ENCODE measurements around the gene PCIF1.

PCIF1 gene

DNA sequence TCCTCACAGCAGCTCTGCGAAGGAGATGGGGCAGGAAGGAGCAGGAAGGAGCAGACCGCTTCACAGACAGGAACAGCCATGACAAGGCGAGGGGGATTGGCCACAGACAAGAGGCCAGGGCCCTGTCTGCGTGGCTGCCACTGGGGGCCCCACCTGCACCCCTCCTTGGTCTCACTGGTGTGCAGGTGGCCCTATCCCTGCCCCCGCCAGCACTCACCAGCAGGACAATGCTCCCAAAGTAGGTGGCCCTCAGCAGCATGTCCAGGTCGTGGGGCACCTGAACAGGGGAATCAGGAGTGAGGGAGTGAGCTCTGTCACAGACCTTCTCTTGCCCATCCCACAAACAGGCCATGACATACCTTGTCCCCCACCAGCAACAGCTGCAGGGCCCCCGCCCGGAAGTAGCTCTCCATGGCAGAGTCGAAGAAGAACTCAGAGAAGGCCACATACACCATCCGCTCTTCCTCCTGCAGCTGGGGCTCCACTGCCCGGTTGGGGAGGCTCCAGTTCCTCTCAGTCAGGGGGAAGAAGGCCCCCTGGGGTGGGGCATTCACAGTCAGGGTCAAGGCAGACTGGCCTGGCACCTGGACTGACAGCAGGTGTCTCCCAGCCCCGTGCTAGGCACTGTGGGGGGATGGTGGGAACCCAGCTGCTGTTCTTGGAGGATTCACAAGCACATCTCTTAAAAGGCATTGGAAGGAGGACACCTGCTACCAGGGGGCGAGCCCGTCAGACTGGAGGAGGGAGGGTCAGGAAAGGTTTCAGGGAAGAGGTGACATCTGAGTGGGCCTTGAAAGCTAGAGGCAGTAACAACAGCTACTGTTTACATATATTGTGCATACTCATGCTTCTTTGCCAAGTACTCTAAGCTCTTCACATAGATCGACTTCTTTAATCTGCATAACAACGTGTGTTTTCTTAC is 29.6 kb upstream of the PCIF1 start:
- FAIRE-seq, result no peak

DNA sequence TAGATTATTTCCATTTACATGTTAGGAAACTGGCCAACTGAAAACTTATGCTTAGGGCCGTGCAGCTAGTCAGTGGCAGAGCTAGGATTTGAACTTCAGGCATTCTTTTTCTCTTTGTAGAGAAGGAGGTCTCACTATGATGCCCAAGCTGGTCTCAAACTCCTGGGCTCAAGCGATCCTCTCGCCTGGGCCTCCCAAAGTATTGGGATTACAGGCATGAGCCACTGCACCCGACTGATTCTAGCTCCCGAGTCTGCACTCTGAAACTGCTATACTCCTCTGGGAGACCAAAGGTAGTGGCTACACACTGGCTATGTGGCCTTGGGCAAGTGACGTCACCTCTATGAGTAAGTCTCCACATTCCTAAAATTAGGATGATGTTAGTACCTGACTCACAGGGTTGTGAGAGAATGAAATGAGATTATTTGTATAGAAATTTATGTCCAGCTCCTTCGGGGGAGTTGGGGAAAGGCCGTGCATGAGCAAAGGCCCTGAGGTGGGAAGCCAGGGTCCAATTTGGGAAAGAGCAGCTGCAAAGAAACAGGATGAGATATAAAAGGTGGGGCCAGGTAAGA is 28.9 kb upstream of the PCIF1 start:
- no peak for FAIRE-seq

DNA sequence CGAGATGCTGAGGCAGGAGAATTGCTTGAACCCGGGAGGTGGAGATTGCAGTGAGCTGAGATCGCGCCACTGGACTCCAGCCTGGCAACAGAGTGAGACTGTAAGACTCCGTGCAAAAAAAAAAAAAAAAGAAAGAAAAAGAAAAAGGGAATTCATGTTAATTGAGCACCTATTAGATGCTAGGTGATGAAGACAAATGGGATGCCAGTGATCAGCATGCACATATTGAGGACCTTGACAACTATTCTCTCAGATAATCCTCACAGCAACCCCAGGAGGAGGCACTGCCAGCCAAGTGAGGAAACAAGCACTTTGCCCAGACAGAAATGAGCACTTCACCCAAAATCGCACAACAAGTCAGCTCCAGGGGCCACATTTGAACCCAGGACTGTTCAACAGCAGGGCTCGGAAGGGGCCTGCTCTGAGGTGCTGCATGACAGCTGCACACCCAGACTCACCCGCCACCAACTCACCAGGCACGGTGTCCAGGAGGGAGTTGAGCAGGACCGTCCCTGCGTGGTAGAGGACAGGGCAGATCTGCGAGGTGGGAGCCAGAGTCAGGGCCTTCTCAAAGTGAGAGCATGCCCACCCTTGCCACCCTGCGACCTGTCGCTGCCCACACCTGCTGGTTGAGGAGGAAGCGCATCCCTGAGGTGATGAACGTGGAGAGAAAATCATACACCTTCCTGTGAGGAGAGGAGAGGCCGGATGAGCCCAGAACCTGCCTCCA is 27.1 kb upstream of the PCIF1 start:
- no peak for FAIRE-seq

DNA sequence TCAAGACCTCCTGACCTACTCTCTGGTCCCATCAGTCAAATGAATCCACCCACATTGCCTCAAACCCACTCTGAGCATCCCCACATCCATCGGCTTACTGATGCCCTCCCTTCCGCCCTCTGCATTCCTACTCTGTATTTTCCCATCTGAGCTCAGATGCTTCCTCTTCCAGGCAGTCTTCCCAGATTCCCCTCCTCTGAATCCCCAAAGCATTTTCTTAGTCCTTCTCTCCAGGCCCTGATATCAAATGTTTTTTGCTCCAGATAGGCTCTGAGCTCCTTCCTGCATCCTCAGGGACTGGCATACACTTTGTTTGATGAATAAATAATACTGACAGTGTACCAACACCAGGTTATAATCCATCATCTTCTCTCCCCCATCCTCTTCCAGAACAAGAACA is 26.4 kb upstream of the PCIF1 start:
- no peak for FAIRE-seq

DNA sequence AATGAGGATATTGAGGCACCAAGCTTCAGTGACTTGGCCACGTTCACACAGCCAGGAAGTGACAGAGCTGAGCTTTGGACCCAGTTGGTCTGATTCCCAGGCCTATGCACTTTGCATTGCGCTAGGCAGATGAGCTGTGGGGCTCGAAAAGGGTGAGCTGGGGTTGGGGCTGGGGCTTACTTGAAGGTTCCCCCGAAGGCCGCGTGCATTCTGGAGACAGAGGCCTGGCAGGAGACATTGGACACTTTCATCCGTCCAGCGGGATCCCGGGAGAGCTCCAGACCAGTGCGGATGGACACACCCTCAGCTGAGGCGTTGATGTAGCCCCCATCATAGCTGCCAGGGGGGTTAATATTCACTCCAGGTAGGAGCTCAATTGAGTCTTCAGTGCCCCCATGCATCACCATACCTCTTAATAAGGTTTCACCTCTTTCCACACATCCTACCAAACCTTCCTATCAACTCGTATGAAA is 25.1 kb upstream of the PCIF1 start:
- no peak for FAIRE-seq

DNA sequence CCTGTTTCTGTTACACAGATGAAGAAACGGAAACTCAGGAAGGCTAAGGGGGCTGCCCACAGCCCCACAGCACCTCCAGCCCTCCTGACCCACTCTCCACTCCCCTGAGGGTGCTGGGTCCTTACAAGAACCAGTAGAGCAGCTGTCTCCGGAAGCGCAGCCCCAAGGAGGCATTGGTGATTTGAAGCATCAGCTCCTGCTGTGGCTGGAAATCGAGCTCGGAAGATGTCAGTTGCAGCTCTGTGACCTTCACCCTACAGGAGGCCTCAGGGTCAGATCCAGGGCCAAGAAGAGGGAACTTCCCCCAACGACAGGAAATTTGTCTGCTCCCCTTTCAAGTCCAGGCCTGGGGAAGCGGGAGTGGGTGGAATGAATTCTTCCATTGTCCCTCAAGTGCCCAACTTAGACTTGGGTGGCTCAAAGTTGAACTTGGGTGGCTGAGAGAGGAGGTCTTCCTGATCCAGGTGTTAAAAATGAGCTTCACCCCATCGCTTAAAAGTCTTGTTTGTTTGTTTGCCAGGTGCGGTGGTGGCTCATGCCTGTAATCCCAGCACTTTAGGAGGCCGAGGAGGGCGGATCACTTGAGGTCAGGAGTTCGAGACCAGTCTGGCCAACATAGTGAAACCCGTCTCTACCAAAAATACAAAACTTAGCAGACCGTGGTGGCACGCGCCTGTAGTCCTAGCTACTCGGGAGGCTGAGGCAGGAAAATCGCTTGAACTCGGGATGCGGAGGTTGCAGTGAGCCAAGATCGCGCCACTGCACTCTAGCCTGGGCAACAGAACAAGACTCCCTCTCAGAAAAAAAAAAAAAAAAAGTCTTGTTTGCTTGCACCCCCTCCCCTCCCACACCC is 24.4 kb upstream of the PCIF1 start:
- FAIRE-seq, result no peak

DNA sequence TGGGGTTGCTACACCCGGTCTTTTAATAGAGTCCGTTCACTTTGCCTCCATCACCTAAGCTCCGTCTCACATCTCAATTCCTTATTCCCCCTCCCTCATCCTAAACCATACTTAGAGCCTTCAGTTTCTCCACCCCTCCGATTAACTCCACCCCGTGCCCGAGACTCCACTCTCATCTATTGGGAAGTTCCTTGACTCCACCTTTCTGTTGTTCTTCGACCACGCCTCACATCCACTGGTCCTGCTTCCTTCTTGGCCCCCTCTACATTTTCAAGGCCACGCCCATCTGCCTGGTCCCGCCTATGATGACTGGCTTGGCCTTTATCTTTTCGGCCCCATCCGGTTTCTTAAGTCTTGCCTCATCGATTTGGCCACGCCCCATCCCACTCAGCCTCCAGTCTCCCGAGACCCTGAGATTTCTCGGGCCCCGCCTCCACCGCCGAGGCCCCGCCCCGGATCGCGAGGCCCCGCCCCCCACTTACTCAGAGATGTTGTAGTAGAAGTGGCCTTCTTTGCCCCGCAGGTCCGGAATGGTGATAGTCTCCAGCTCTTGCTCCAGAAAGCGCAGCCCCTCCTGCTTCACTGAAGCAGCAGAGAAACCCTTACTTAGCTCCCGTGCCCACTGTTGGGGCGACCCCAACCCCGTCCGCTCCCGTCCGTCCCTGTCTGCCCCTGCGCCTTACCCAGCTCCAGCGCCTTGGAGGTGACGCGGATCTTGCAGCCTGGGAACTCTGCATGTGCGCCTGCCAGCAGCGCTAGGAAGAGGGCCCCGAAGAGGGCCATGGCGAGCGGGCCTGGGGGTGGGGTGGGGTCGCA is 23.6 kb upstream of the PCIF1 start:
- peak; percentile 99 for FAIRE-seq

DNA sequence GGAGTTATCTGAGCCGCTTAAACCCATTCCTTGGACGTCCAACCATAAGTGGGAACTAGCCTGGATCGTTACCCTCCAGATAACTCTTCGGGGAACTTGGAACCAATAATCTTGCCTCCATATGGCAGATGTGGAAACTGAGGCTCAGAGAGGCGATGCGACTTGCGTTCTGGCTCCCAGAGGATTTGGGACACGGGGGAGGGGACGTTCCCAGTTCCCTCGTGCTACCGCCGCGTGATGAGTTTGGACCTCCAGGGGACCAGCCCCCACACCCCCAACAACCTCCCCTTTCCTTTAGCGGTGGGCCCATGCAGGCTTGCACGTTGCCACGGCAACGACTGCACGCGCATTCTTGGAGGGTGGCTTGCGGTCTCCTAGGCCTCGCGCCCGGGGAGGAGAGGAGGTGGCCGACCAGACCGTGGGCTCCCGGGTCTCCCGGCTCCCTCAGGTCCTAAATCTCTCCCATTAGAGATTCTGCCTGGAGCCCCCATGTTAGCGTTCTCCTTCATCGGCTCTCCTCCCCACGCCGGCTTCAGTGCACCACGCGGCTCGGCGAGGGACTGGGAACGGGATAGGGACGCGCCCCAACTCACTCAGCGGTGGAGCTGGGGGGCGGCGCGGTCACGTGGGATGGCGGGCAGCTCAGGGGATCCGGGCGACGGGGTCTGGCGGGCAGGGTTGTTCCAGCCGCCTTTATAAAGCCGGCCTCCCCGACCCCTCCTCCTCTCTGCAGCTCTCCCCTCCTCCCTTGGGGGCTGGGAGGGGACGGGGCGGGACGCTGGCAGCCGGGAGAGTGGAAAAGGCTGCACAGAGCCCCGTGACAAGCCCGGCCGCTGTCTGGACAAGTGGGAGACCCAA is 22.8 kb upstream of the PCIF1 start, which contains the start of gene PLTP:
Gene PLTP, minus strand, starts transcription at position 670 of the 858 bp plus-strand sequence. CDS start 703 bp downstream, outside the sequence.
- no peak for FAIRE-seq

DNA sequence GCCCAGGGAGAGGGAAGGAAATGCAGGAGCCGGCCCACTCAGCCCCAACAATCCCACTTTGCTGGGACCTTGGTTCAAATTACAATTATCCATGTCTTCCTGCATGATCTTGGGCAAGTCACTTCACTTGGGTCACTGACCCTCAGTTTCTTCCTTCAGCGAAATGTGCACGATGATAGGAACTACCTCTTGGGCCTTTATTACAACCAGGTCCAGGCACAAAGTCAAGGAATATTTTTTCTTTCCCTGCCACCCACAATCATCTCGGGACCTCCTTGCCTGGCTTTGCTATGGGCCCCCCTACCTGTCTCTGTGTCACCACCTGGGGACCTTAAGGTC is 22.2 kb upstream of the PCIF1 start:
- FAIRE-seq, result no peak

DNA sequence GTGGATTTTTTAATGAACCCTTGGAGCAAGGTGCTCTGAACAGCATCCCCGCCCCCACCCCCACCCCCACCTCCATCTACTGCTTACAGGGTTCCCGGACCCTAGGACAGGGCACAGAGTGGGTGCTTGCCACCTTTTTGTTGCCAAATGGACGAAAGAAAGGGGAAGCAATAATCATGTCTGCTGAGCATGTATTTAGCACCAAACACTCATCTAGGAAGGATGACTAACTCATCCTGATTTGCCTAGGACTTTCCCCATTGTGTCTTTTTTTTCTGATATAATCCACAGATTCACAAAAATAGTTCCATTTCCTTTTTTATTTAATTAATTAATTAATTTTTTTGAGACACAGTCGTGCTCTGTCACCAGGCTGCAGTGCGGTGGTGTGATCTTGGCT is 21.4 kb upstream of the PCIF1 start:
- no peak for FAIRE-seq

DNA sequence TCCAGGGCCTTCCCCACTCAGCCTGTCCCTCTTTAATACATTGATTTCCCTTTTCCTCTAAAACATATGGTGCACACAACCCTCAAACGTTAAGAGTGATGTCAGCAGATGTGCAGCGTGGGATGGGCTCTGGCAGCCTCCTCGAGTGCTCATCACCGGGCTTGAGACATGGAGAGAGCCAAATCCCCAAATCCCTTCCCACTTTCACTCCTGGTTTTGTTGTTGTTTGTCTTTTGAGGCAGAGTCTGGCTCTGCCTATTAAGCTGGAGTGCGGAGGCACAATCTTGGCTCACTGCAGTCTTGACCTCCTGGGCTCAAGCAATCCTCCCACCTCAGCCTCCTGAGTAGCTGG is 16.7 kb upstream of the PCIF1 start:
- FAIRE-seq, result no peak

DNA sequence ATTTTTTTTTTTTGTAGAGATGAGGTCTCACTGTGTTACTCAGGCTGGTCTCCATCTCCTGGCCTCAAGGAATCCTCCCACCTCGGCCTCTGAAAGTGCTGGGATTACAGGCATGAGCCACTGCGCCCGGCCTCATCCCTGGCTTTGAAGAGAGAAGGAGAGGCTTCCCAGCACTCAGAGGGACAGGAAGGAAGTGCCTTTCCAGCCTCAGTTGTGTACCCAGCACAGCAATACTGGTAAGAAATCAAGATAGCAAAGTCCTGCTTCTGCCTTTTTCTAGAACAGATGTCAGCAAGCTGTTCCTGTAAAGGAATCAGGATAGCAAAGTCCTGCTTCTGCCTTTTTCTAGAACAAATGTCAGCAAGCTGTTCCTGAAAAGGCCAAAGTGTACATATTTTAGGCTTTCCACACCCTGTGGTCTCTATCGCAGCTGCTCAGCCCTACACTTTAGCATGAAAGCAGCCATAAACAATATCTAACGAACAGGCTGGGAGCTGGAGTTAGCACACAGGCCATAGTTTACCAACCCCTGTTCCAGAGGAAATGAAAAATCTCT is 16.2 kb upstream of the PCIF1 start:
- FAIRE-seq, result no peak

DNA sequence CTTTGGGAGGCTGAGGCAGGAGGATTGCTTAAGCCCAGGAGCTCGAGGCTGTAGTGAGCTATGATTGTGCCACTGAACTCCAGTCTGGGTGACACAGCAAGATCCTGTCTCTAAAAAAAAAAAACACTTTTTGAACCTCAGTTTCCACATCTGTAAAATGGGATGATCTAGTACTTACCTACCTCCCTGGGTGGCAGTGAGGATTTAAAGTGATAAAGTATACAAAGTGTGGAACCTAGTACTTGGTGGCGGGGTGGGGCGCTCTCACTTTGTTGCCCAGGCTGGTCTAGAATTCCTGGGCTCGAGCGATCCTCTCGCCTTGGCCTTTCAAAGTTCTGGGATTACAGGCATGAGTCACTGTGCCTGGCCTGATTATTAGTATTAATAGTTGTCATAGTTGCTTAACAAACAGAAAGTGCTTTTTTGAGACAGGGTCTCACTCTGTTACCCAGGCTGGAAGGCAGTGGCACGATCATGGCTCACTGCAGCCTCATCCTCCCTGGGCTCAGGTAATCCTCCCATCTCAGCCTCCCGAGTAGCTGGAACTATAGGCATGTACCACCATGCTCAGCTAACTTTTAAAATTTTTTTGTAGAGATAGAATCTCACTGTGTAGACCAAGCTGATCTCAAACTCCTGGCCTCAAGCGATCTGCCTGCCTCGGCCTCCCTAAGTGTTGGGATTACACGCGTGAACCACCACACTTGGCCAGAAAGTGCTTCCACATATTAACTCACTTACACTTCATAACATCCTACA is 15.5 kb upstream of the PCIF1 start:
- no peak for FAIRE-seq

DNA sequence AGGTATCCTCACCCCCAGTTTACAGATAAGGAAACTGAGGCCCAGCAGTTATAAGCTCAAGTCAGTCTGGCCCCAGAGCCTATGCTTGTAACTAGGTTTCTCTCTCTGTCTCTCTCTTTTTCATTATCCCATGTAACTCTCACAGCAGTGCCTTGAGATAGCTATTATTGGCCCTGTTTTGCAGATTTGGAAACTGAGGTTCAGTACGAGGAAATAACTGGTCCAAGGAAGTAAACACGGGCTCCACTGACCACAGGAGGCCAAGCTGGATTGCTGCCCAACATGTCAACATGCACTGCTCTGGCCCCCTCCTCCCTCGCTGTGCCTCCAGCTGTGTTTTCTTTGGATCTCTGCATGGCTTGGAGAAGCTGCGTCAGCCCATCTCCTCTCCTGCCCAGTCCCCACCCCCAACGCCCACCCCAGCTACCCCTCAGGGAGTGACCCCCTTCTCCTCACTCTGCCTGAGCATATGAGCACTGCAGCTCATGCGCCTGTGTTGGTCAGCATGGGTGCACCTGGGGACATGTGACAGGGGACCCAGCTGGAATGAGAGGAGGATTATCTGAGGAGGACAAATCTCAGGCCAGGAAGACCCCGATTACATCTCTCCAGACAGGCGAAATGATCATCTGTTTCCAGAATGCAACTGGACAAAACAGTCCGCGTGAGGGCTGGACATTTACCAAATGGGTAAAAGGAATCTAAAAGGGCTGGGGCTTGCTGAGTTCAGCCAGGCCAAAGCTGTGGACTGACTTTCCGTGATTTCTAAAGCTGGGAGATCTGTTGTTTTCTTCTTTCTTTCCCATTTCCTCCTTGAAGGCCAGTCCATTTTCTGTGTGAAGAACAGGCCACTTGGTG is 14.7 kb upstream of the PCIF1 start:
- no peak for FAIRE-seq

DNA sequence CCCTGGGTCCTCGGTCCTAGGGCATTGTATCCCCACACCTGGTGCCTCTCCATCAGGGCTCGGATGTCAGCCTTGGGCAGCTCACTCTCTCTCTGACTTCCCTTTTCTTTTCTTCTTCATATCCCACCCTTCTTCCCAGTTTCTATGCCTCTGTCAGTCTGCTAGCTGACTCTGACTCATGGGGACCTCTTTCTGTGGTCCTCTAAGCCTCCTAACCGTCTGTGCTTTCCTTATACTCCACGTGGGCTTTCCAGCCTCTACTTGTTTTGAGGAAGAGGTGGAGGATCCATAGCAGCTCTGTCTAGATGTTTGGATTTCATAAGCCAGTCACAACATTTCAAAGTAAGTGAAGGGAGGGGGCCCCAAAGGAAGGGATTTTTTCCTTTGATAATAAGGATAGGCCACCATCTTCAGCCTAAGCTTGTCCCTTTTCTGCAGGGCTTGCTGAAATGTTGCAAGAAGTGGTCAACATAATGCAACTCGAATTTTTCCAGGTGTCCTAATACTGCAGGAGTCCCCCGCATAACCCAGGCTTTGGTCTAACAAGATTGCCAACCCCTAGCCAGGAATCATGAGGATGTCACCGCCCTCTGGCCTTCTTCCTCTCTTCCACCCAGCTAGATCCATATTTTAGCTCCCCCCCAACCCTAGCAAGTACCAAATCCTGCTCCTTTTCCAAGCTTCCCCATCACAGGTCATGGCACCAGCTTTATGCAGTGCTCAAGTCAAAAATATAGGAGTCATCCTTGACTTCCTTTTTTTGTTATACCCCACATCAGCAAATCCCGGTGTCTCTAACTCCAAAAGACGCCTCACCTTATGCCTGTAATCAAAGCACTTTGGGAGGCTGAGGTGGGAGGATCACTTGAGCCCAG is 13.8 kb upstream of the PCIF1 start:
- no peak for FAIRE-seq

DNA sequence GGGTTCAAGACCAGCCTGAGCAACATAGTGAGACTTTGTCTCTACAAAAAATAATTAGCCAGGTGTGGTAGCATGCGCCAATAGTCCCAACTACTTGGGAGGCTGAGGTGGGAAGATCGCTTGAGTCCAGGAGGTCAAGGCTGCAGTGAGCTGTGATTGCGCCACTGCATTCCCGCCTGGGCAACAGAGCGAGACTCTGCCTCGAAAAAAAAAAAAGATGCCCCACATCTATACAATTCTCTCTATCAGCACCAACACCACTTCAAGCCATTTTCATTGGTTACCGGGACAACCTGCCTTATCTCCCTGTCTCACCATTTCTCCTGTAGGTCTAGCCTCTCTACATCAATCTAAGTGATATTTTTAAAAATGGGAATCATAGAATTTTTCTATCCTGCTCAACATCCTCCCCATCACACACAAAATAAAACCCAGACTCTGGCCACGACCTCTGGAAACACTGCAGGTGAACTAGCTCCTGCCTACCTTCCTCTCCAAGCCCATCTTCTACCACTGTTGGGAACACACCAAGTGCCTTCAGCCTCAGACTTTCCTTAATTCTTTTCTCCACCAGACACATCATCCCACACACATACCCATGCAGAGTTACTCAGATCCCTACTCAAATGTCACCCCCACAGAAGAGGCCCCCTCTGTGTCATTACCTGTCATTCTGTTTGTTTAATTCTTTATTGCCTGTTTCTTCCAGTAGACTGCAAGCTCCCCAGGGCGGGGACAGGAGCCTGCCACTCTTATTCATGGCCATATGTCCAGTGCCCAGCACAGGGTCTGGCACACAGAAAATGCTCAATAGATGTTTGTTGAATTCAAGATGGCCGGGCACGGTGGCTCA is 12.9 kb upstream of the PCIF1 start:
- FAIRE-seq, result no peak
